IgD-negative memory B cell (primary cell): ENCODE data around the gene SLC7A11. TPM values are rescaled to one million over a fixed set of nuclear protein-coding genes. Genes with fewer than 3 reads are reported as not detected.

Source experiments
- H3K27ac Mint-ChIP-seq, 3 donors: one replicate each; pipeline ENCODE4 v1.8.0; 2020 to 2022; ENCODE audit warnings: mild to moderate bottlenecking in 3 of 3, mixed read lengths in 3 of 3, moderate library complexity in 1 of 3
- H3K27me3 Mint-ChIP-seq: one replicate; pipeline ENCODE4 v1.8.0; 2021; ENCODE audit warnings: mixed read lengths
- H3K36me3 Mint-ChIP-seq: one replicate; pipeline ENCODE4 v1.8.0; 2020; ENCODE audit warnings: mild to moderate bottlenecking, mixed read lengths
- H3K4me1 Mint-ChIP-seq, 3 donors: one replicate each; pipeline ENCODE4 v1.8.0; 2020 to 2022; ENCODE audit warnings: mixed read lengths in 3 of 3, mild to moderate bottlenecking in 1 of 3
- H3K4me3 Mint-ChIP-seq, 4 donors: one replicate each; pipeline ENCODE4 v1.8.0; 2020 to 2022; ENCODE audit warnings: mild to moderate bottlenecking in 4 of 4, mixed read lengths in 4 of 4, moderate library complexity in 3 of 4
- H3K9me3 Mint-ChIP-seq, 3 donors: one replicate each; pipeline ENCODE4 v1.8.0; 2020 to 2021; ENCODE audit warnings: mixed read lengths in 3 of 3, mild to moderate bottlenecking in 1 of 3
- polyA plus RNA-seq: library from polyadenylated mRNA; unstranded; fragments of 300-500 nt; fragmentation: Illumina TruSeq; gene quantifications from one replicate; pipeline ENCODE4 v1.2.3, GENCODE V29; 2021

The SLC7A11 gene
- polyA plus RNA-seq, 1 donor from 2014 or later: 0.04 TPM

DNA sequence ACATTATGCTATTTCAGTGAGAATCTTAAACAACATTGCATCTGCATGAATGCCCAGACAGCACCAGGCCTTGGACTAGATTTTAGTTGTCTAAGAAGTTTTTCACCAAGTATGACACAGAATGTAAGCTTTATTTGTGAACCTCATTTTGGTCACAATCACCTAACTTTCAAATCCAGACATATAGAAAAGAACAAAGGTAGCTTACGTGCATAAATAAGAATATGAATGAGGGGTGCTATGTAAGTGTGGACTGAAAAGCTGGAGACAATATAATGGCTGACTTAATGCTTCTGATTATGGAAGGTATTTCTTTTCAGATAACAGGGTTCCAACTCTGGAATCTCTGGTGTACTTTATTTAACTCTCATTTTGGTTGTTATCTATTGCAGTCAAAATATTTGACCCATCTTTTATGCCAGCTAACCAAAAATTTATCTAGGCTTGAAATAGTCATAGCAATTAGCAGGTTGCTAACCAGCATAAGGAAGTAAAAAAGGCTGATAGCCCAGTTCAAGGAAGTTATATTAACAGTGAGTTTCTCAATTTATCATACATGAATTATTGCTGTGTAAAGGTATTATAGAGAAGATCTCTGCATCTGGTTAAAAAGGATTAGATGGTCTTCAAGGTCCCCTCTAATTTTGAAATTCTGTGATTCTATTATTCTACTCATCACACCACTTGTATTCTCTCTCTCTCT lies 36.5 kb downstream of the SLC7A11 start:
- Mint-ChIP-seq H3K36me3 (peaks cover 1% of the 10 kb centered on the region), H3K27ac (peak overlapping the region in 1 of 3 donors; percentile 54), H3K4me1 (no peaks in the 10 kb centered on the region), H3K27me3 (no peaks in the 10 kb centered on the region), H3K9me3 (peaks cover 0 to 2% (median 1%) of the 10 kb centered on the region in 3 donors), H3K4me3 (no peak overlapping the region)

GRCh38 chr4:138204507-138204906 lies 37.6 kb downstream of the SLC7A11 start:
- peaks cover 1% of the 10 kb centered on the region for H3K36me3 Mint-ChIP-seq
- no peak overlapping the region for H3K27ac Mint-ChIP-seq
- H3K27me3 Mint-ChIP-seq: no peaks in the 10 kb centered on the region
- H3K9me3 Mint-ChIP-seq: peaks cover 0 to 1% (median 0%) of the 10 kb centered on the region in 3 donors
- H3K4me3 Mint-ChIP-seq: no peak overlapping the region
- H3K4me1 Mint-ChIP-seq: peaks cover 4 to 7% (median 5%) of the 10 kb centered on the region in 3 donors

DNA sequence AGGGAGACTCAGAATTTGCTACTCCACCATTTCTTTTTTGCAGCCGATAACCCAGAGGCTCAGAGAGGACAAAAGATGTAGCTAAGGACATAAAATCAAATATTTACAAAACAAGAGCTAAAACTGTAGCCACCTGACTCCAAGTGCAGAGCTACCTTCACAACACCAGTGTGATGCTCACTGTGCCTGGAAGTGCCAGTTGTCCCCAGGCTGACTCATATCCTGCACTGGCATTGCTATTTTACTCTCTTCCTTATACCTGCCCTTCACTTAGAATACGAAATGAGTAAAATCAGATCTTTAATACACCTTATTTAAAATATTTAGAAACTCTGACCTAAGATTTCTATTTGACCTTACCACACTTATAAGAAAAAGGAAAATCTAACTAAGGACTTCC lies 39.5 kb downstream of the SLC7A11 start:
- Mint-ChIP-seq H3K9me3 (no peaks in the 10 kb centered on the region), H3K4me3 (no peak overlapping the region), H3K27me3 (no peaks in the 10 kb centered on the region), H3K36me3 (peaks cover 1% of the 10 kb centered on the region), H3K27ac (no peak overlapping the region), H3K4me1 (peaks cover 5 to 7% (median 6%) of the 10 kb centered on the region in 3 donors)

- H3K36me3 Mint-ChIP-seq: peaks cover 1% of the 10 kb centered on the region
- no peak overlapping the region for H3K4me3 Mint-ChIP-seq
- no peaks in the 10 kb centered on the region for H3K9me3 Mint-ChIP-seq
- H3K4me1 Mint-ChIP-seq: peaks cover 5 to 7% (median 6%) of the 10 kb centered on the region in 3 donors
- H3K27ac Mint-ChIP-seq: no peak overlapping the region
- H3K27me3 Mint-ChIP-seq: no peaks in the 10 kb centered on the region
These were observed 41.9 kb downstream of the SLC7A11 start for GRCh38 chr4:138200236-138200590.

- Mint-ChIP-seq H3K27me3 (no peaks in the 10 kb centered on the region), H3K9me3 (no peaks in the 10 kb centered on the region), H3K4me3 (peak overlapping the region in 1 of 4 donors; percentile 1), H3K36me3 (peaks cover 1% of the 10 kb centered on the region), H3K4me1 (peaks cover 5 to 7% (median 6%) of the 10 kb centered on the region in 3 donors), H3K27ac (no peak overlapping the region)
These were observed 42.4 kb downstream of the SLC7A11 start for GRCh38 chr4:138199568-138200235.

GRCh38 chr4:138196153-138196552 lies 46.0 kb downstream of the SLC7A11 start:
- Mint-ChIP-seq H3K4me3 (no peak overlapping the region), H3K36me3 (peaks cover 1% of the 10 kb centered on the region), H3K4me1 (peaks cover 7 to 14% (median 9%) of the 10 kb centered on the region in 3 donors), H3K27me3 (no peaks in the 10 kb centered on the region), H3K9me3 (no peaks in the 10 kb centered on the region), H3K27ac (no peak overlapping the region)

DNA sequence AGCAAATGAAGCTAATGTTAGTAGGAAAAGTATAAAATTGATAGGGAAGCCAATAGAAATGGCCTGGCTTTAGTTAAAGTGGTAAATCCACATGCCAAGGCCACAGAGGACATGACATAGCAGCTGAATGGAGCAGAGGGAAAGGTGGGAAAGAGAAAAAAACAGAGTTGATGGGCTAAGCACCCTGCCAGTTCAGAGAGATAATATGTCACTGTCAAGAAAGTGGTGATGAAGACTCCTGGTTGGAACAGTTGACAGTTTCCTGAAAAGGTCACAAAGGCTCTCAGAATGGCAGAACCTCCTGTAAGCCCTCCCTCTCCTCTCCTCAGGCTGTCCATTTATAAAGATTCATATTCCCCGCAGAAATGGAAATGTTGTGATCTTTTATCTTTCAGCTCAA lies 48.2 kb downstream of the SLC7A11 start:
- no peak overlapping the region for H3K27ac Mint-ChIP-seq
- H3K4me1 Mint-ChIP-seq: peaks cover 13 to 21% (median 18%) of the 10 kb centered on the region in 3 donors
- peaks cover 2% of the 10 kb centered on the region for H3K27me3 Mint-ChIP-seq
- H3K4me3 Mint-ChIP-seq: no peak overlapping the region
- peaks cover 2% of the 10 kb centered on the region for H3K36me3 Mint-ChIP-seq
- H3K9me3 Mint-ChIP-seq: no peaks in the 10 kb centered on the region

- Mint-ChIP-seq H3K4me3 (no peak overlapping the region), H3K9me3 (no peaks in the 10 kb centered on the region), H3K27ac (no peak overlapping the region), H3K27me3 (peaks cover 2% of the 10 kb centered on the region), H3K36me3 (peaks cover 2% of the 10 kb centered on the region), H3K4me1 (peaks cover 11 to 22% (median 18%) of the 10 kb centered on the region in 3 donors)
These were observed 50.0 kb downstream of the SLC7A11 start for GRCh38 chr4:138192113-138192512.

GRCh38 chr4:138190452-138190858 lies 51.7 kb downstream of the SLC7A11 start:
- Mint-ChIP-seq H3K27me3 (peaks cover 2% of the 10 kb centered on the region), H3K4me1 (peaks cover 11 to 22% (median 18%) of the 10 kb centered on the region in 3 donors), H3K9me3 (no peaks in the 10 kb centered on the region), H3K4me3 (peak overlapping the region in 2 of 4 donors; percentile 0 to 2), H3K27ac (peak overlapping the region; percentile 12 to 24 (median 17)), H3K36me3 (peaks cover 2% of the 10 kb centered on the region)

DNA sequence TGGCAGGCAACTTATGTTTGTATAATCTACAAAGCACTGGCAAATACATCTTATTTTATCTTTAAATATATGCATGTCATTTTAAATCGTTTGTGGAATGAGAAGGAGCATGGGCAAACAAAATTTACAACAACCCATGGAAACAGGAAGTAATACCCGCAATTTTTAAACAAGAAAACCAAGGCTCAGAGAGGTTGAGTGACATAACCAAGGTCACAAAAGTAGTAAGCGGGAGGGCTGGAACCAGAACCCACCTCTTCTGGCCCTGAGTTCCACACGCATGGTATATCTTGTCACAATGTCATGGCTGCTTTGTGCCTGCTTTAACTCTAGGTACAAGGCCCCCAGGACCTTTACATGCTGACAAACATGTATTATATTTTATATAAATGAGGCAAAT lies 52.9 kb downstream of the SLC7A11 start:
- no peaks in the 10 kb centered on the region for H3K9me3 Mint-ChIP-seq
- H3K36me3 Mint-ChIP-seq: peaks cover 2% of the 10 kb centered on the region
- H3K27me3 Mint-ChIP-seq: peaks cover 2% of the 10 kb centered on the region
- peaks cover 11 to 19% (median 18%) of the 10 kb centered on the region in 3 donors for H3K4me1 Mint-ChIP-seq
- no peak overlapping the region for H3K4me3 Mint-ChIP-seq
- H3K27ac Mint-ChIP-seq: no peak overlapping the region

- H3K27me3 Mint-ChIP-seq: peaks cover 2% of the 10 kb centered on the region
- no peak overlapping the region for H3K27ac Mint-ChIP-seq
- no peak overlapping the region for H3K4me3 Mint-ChIP-seq
- peaks cover 11 to 18% (median 16%) of the 10 kb centered on the region in 3 donors for H3K4me1 Mint-ChIP-seq
- H3K9me3 Mint-ChIP-seq: no peaks in the 10 kb centered on the region
- H3K36me3 Mint-ChIP-seq: peaks cover 2% of the 10 kb centered on the region
These were observed 53.6 kb downstream of the SLC7A11 start for GRCh38 chr4:138188406-138189084.

- peaks cover 7 to 15% (median 13%) of the 10 kb centered on the region in 3 donors for H3K4me1 Mint-ChIP-seq
- H3K27ac Mint-ChIP-seq: no peak overlapping the region
- no peak overlapping the region for H3K4me3 Mint-ChIP-seq
- H3K9me3 Mint-ChIP-seq: no peaks in the 10 kb centered on the region
- H3K36me3 Mint-ChIP-seq: no peaks in the 10 kb centered on the region
- peaks cover 2% of the 10 kb centered on the region for H3K27me3 Mint-ChIP-seq
These were observed 56.1 kb downstream of the SLC7A11 start for GRCh38 chr4:138185859-138186645.

DNA sequence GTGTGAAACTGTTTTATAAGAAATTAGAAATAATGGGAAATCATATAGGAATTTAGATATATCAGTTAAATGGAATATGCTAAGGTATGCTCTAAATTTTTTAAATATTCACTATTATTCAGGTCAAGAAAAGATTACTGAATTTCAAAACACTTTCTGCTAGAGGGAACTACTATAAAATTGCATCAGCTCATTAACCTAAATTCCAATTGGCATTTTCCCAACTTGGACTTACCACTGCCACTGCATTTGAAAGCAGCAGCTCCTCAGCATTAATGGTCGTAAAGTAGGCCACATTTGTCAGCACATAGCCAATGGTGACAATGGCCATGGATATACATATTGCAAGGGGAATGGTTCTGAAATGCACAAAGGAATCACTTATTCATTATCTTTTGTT lies 57.3 kb downstream of the SLC7A11 start:
- Mint-ChIP-seq H3K36me3 (no peaks in the 10 kb centered on the region), H3K27me3 (peaks cover 2% of the 10 kb centered on the region), H3K4me1 (peaks cover 3 to 5% (median 4%) of the 10 kb centered on the region in 3 donors), H3K27ac (no peak overlapping the region), H3K9me3 (no peaks in the 10 kb centered on the region), H3K4me3 (no peak overlapping the region)

DNA sequence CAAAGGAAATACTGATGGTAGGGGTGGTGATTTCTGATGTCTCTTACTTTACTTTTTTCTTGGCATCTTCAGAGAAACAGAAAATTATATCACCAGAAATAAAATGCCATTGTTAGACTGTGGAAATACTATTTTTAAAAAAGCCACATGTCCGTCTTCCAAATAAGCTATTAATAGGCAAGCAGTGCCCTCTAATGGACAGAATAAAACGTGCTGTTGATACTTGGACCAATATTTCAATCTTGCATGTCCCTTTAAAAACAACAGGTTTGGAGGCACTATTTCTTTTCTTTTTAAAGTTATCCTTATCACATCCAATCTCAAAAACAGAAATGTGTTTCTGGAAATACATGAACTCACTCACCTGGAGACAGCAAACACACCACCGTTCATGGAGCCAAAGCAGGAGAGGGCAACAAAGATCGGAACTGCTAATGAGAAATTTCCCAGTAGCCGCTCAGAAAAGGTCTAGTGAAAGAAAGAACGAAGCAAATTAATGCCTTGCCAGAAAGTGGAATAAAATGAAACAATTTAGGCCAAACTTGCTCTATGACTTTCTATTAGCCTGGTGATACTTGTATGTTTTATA lies 59.2 kb downstream of the SLC7A11 start:
- peaks cover 0 to 1% (median 0%) of the 10 kb centered on the region in 3 donors for H3K9me3 Mint-ChIP-seq
- H3K36me3 Mint-ChIP-seq: no peaks in the 10 kb centered on the region
- no peaks in the 10 kb centered on the region for H3K4me1 Mint-ChIP-seq
- H3K27me3 Mint-ChIP-seq: peaks cover 2% of the 10 kb centered on the region
- no peak overlapping the region for H3K27ac Mint-ChIP-seq
- H3K4me3 Mint-ChIP-seq: no peak overlapping the region
